Central memory CD8-positive, alpha-beta T cell (primary cell): Measurements from ENCODE around the gene ITPR3.
A peak's percentile ranks its signal among the peaks of the same experiment; 100 is the strongest.

Experiments
- ATAC-seq: fragments of 150-1000 bp; cut with Tn5 transposase; replicated peaks from 2 replicates; pipeline ENCODE4 v1.10.0; 2022; ENCODE audit warnings: mild to moderate bottlenecking, moderate FRiP score, moderate number of reproducible peaks; ENCODE audit not compliant: poor library complexity, severe bottlenecking; ENCODE audit errors: extremely low read depth
- DNase-seq, 2 donors: peaks; one replicate each; pipeline ENCODE4 v3.0.0; 2021; ENCODE audit warnings: low spot score in 2 of 2
- H3K27ac Mint-ChIP-seq: one replicate; pipeline ENCODE4 v1.8.0; 2022; ENCODE audit warnings: low read depth, mild to moderate bottlenecking, moderate library complexity, mixed read lengths
- H3K27me3 Mint-ChIP-seq: one replicate; pipeline ENCODE4 v1.8.0; 2022; ENCODE audit warnings: mixed read lengths
- H3K36me3 Mint-ChIP-seq: one replicate; pipeline ENCODE4 v1.8.0; 2022; ENCODE audit warnings: mild to moderate bottlenecking, moderate library complexity, mixed read lengths; ENCODE audit not compliant: insufficient read depth
- H3K4me1 Mint-ChIP-seq: one replicate; pipeline ENCODE4 v1.8.0; 2022; ENCODE audit warnings: mixed read lengths
- H3K4me3 Mint-ChIP-seq: one replicate; pipeline ENCODE4 v1.8.0; 2022; ENCODE audit warnings: mild to moderate bottlenecking, moderate library complexity, mixed read lengths
- H3K9me3 Mint-ChIP-seq: one replicate; pipeline ENCODE4 v1.8.0; 2022; ENCODE audit warnings: mixed read lengths

The ITPR3 gene

DNA sequence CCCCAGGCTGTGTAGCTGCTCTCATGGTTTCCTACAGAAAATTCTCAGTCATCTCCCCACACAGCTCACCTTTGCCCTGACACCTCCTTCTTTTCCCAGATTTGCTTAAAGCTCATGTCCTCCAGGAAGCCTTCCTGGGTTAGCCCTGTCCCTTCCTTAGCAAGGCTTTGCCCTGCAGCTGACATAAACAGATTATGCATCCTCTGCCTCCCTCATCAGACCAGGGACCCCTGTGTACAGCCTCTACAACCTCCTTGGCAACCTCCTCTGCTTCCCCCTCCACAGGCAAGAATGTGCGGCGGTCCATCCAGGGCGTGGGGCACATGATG is 50.6 kb downstream of the ITPR3 start:
- no peak overlapping the region for H3K4me3 Mint-ChIP-seq
- peak overlapping the region; percentile 91 for H3K27ac Mint-ChIP-seq
- no peaks in the 10 kb centered on the region for H3K4me1 Mint-ChIP-seq
- no peaks in the 10 kb centered on the region for H3K9me3 Mint-ChIP-seq
- ATAC-seq (no peak), DNase-seq (no peak)
- peaks cover 14% of the 10 kb centered on the region for H3K36me3 Mint-ChIP-seq
- no peaks in the 10 kb centered on the region for H3K27me3 Mint-ChIP-seq

- H3K36me3 Mint-ChIP-seq, result peaks cover 14% of the 10 kb centered on the region
- H3K9me3 Mint-ChIP-seq, result no peaks in the 10 kb centered on the region
- DNase-seq (no peak), ATAC-seq (no peak)
- no peaks in the 10 kb centered on the region for H3K4me1 Mint-ChIP-seq
- H3K27ac Mint-ChIP-seq, result no peak overlapping the region
- H3K4me3 Mint-ChIP-seq, result no peak overlapping the region
- H3K27me3 Mint-ChIP-seq, result no peaks in the 10 kb centered on the region
Measured at GRCh38 chr6:33672808-33673207, 51.7 kb downstream of the ITPR3 start.

- ATAC-seq (no peak), DNase-seq (no peak)
- peaks cover 18% of the 10 kb centered on the region for H3K36me3 Mint-ChIP-seq
- H3K9me3 Mint-ChIP-seq, result no peaks in the 10 kb centered on the region
- H3K27ac Mint-ChIP-seq, result peak overlapping the region; percentile 11
- H3K27me3 Mint-ChIP-seq, result no peaks in the 10 kb centered on the region
- H3K4me3 Mint-ChIP-seq, result no peak overlapping the region
- H3K4me1 Mint-ChIP-seq, result no peaks in the 10 kb centered on the region
Measured at GRCh38 chr6:33673851-33674250, 52.7 kb downstream of the ITPR3 start.

DNA sequence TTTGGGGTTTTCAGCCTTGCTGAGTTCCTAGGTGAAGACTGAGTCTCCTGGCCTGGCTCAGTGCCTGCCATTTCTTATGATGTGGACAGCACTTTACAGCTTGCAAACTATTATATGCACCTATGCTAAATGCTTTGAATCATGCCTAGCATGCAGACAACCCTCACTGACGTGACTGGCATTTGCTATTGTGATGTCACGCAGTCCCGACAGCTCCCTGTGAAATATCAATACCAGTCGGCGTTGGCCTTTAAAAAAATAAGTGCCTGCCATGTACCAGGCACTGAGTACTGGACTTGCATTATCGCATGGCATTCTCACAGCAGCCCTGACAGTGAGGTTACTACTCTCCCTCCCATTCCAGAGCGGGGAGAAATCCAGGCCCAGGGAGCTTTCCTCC is 54.8 kb downstream of the ITPR3 start:
- no peak overlapping the region for H3K4me3 Mint-ChIP-seq

GRCh38 chr6:33676416-33677142 is 55.5 kb downstream of the ITPR3 start:
- ATAC-seq (no peak), DNase-seq (no peak)
- no peak overlapping the region for H3K4me3 Mint-ChIP-seq
- H3K4me1 Mint-ChIP-seq, result no peaks in the 10 kb centered on the region
- peak overlapping the region; percentile 33 for H3K27ac Mint-ChIP-seq
- H3K36me3 Mint-ChIP-seq, result peaks cover 31% of the 10 kb centered on the region
- H3K27me3 Mint-ChIP-seq, result no peaks in the 10 kb centered on the region
- H3K9me3 Mint-ChIP-seq, result no peaks in the 10 kb centered on the region

More for the DNA sequence above, 54.8 kb downstream of the ITPR3 start:
- no peak for ATAC-seq
- no peak for DNase-seq
- Mint-ChIP-seq H3K27me3 (no peaks in the 10 kb centered on the region), H3K36me3 (peaks cover 26% of the 10 kb centered on the region), H3K27ac (peak overlapping the region; percentile 33), H3K9me3 (no peaks in the 10 kb centered on the region), H3K4me1 (no peaks in the 10 kb centered on the region)

GRCh38 chr6:33677143-33677660 is 56.1 kb downstream of the ITPR3 start:
- Mint-ChIP-seq H3K36me3 (peaks cover 33% of the 10 kb centered on the region), H3K27me3 (no peaks in the 10 kb centered on the region), H3K4me3 (no peak overlapping the region), H3K27ac (no peak overlapping the region), H3K9me3 (no peaks in the 10 kb centered on the region), H3K4me1 (no peaks in the 10 kb centered on the region)
- ATAC-seq (no peak), DNase-seq (no peak)

DNA sequence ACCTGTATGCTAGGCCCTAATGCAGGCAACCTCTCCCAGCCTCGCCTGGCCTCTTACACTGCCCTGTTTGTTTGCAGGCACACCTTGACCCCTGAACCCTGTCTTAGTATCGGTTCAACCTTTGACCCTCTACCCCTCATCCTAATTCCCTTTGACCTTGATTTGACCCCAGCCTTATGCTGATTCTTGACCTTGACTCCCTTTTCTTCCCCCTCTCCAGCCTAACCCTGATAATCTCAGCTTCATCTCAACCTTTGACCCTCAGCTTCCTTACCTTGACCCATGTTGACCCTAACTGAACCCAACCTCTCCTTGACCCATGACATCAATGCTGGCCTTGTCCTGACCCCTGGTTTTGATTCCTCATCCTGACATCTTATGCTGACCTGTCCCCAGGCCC is 56.6 kb downstream of the ITPR3 start:
- H3K4me3 Mint-ChIP-seq, result no peak overlapping the region
- H3K4me1 Mint-ChIP-seq, result no peaks in the 10 kb centered on the region
- peak overlapping the region; percentile 4 for H3K27ac Mint-ChIP-seq

DNA sequence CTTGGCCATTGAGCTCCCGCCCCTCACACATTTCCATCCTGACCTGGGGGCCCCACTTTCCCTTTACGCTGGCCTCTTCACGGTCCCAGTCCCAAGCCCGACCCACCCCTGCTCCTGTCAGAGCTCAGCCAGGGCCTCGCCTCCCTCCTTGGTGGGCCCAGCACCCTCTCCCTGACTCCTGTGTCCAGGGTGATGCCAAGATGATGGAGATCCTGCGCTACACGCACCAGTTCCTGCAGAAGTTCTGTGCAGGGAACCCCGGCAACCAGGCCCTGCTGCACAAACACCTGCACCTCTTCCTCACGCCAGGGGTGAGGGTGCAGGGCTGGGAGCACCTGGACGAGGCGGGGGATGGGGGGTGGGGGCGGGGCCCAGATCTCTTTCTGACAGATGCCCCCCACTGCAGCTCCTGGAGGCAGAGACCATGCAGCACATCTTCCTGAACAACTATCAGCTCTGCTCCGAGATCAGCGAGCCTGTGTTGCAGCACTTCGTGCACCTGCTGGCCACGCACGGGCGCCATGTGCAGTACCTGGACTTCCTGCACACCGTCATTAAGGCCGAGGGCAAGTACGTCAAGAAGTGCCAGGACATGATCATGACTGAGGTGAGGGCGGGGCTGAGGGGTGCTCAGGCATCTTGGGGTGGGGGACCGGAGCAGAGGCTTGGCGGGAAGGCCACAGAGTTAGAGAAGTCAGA is 57.3 kb downstream of the ITPR3 start:
- H3K36me3 Mint-ChIP-seq, result peaks cover 39% of the 10 kb centered on the region

More for the DNA sequence above, 56.6 kb downstream of the ITPR3 start:
- DNase-seq (no peak), ATAC-seq (no peak)
- peaks cover 38% of the 10 kb centered on the region for H3K36me3 Mint-ChIP-seq
- no peaks in the 10 kb centered on the region for H3K9me3 Mint-ChIP-seq
- H3K27me3 Mint-ChIP-seq, result no peaks in the 10 kb centered on the region

GRCh38 chr6:33678932-33679490 is 57.9 kb downstream of the ITPR3 start:
- no peak for DNase-seq
- ATAC-seq, result no peak
- Mint-ChIP-seq H3K9me3 (no peaks in the 10 kb centered on the region), H3K27me3 (no peaks in the 10 kb centered on the region), H3K4me1 (no peaks in the 10 kb centered on the region), H3K27ac (peak overlapping the region; percentile 4), H3K4me3 (no peak overlapping the region), H3K36me3 (peaks cover 38% of the 10 kb centered on the region)

More for the DNA sequence above, 57.3 kb downstream of the ITPR3 start:
- Mint-ChIP-seq H3K9me3 (no peaks in the 10 kb centered on the region), H3K27me3 (no peaks in the 10 kb centered on the region), H3K4me3 (no peak overlapping the region), H3K4me1 (no peaks in the 10 kb centered on the region), H3K27ac (peak overlapping the region; percentile 4)
- ATAC-seq, result no peak
- no peak for DNase-seq

- Mint-ChIP-seq H3K27ac (no peak overlapping the region), H3K9me3 (no peaks in the 10 kb centered on the region), H3K4me1 (no peaks in the 10 kb centered on the region), H3K4me3 (no peak overlapping the region), H3K27me3 (no peaks in the 10 kb centered on the region), H3K36me3 (peaks cover 39% of the 10 kb centered on the region)
- ATAC-seq (no peak), DNase-seq (no peak)
Measured at GRCh38 chr6:33679761-33680160, 58.6 kb downstream of the ITPR3 start.

- ATAC-seq (no peak), DNase-seq (no peak)
- Mint-ChIP-seq H3K4me3 (no peak overlapping the region), H3K4me1 (no peaks in the 10 kb centered on the region), H3K27ac (no peak overlapping the region), H3K9me3 (no peaks in the 10 kb centered on the region), H3K27me3 (no peaks in the 10 kb centered on the region), H3K36me3 (peaks cover 46% of the 10 kb centered on the region)
Measured at GRCh38 chr6:33682341-33682740, 61.2 kb downstream of the ITPR3 start.

DNA sequence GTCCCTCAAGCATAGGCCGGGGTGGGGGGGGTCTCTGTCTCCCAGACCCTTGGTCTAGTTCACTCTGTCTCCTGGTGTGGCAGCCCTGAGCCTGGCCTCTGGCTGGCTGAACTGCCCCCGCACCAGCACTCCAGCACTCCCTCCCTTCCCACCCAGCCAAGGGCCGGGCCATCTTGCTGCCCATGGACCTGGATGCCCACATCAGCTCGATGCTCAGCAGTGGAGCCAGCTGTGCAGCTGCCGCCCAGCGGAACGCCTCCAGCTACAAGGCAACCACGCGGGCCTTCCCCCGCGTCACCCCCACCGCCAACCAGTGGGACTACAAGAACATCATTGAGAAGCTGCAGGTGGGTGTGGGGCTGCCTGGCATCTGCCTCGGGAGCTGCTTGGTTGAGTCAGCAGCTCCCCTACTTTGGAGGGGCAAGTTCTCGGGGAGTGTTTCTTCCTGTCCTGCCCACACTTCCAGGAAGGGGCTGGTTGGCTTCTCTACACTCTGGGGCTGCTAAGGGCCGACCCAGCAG is 62.0 kb downstream of the ITPR3 start:
- ATAC-seq (peak; percentile 32), DNase-seq (no peak)
- H3K27ac Mint-ChIP-seq, result peak overlapping the region; percentile 46
- no peaks in the 10 kb centered on the region for H3K27me3 Mint-ChIP-seq
- H3K36me3 Mint-ChIP-seq, result peaks cover 46% of the 10 kb centered on the region
- no peak overlapping the region for H3K4me3 Mint-ChIP-seq
- H3K9me3 Mint-ChIP-seq, result no peaks in the 10 kb centered on the region
- H3K4me1 Mint-ChIP-seq, result no peaks in the 10 kb centered on the region
